A673 (cell line): Measurements from ENCODE around the gene TRERF1.

Experiments used
- CTCF ChIP-seq: fragments of 300-800, 200-600 bp; sonication (generic); conservative IDR thresholded peaks from 2 replicates; pipeline ENCODE4 v1.5.1; 2017; ENCODE audit warnings: low read depth, mild to moderate bottlenecking, antibody characterized with exemption, low read length, moderate library complexity, mixed read lengths
- EZH2 ChIP-seq: fragments of 200-600 bp; sonication (generic); IDR thresholded peaks from 2 replicates; pipeline ENCODE4 v1.6.1; 2017; ENCODE audit warnings: borderline replicate concordance, low read depth, mild to moderate bottlenecking, mixed read lengths, antibody characterized with exemption, low read length; ENCODE audit not compliant: poor library complexity, severe bottlenecking

- TF ChIP-seq CTCF (no peak), EZH2 (no peak)
These were observed 8.2 kb downstream of the TRERF1 start for GRCh38 chr6:42443312-42444060.
